Lung (tissue), 12 donors: ENCODE measurements around the gene MICA. TPM values are rescaled to one million over a fixed set of nuclear protein-coding genes. Genes with fewer than 3 reads are reported as not detected.

Experiments used
- ATAC-seq: fragments of 200-7000 bp; cut with Tn5 transposase; one replicate; pipeline ENCODE4 v1.9.1; 2020; ENCODE audit warnings: moderate number of reproducible peaks; ENCODE audit not compliant: insufficient read depth, low FRiP score
- DNase-seq, 3 donors: peaks; one replicate each; pipeline ENCODE4 v3.0.0-alpha.2; 2013 to 2017
- H3K27ac ChIP-seq, 2 donors: one replicate each; pipeline ENCODE4 v1.5.1; 2013; ENCODE audit warnings: mild to moderate bottlenecking in 2 of 2, moderate library complexity in 2 of 2, control low read depth in 1 of 2, inconsistent platforms in 1 of 2, low read depth in 1 of 2, low read length in 1 of 2
- H3K27me3 ChIP-seq, 3 donors: one replicate each; pipeline ENCODE4 v1.5.1; 2013; ENCODE audit warnings: low read length in 2 of 3; ENCODE audit not compliant: control insufficient read depth in 3 of 3, insufficient read depth in 3 of 3
- H3K36me3 ChIP-seq, 4 donors: one replicate each; pipeline ENCODE4 v1.5.1; 2013; ENCODE audit warnings: low read length in 4 of 4, mild to moderate bottlenecking in 1 of 4, moderate library complexity in 1 of 4; ENCODE audit not compliant: control insufficient read depth in 4 of 4, insufficient read depth in 4 of 4
- H3K4me1 ChIP-seq, 5 donors: one replicate each; pipeline ENCODE4 v1.5.1; 2013; ENCODE audit warnings: low read length in 5 of 5, mild to moderate bottlenecking in 2 of 5, moderate library complexity in 1 of 5; ENCODE audit not compliant: control insufficient read depth in 5 of 5, insufficient read depth in 5 of 5
- H3K4me3 ChIP-seq: one replicate; pipeline ENCODE4 v1.5.1; 2013; ENCODE audit warnings: mild to moderate bottlenecking, control low read depth, moderate library complexity
- H3K9ac ChIP-seq, 2 donors: one replicate each; pipeline ENCODE4 v1.5.1; 2013; ENCODE audit warnings: low read length in 2 of 2, control low read depth in 1 of 2; ENCODE audit not compliant: insufficient read depth in 1 of 2
- H3K9me3 ChIP-seq, 4 donors: one replicate each; pipeline ENCODE4 v1.5.1; 2013; ENCODE audit warnings: low read length in 3 of 4, mild to moderate bottlenecking in 1 of 4, moderate library complexity in 1 of 4; ENCODE audit not compliant: control insufficient read depth in 4 of 4, insufficient read depth in 3 of 4
- WGBS, 2 donors: extraction: QIAGEN DNeasy Blood & Tissue Kit; methylation state at CpG; one replicate each; pipeline ENCODE4 v1.1.7; 2013; 5-methylcytosine and 5-hydroxymethylcytosine counted together
- polyA plus RNA-seq, 2 donors: library from polyadenylated mRNA; stranded (reverse); fragments of 200-250 nt; gene quantifications; one replicate each; pipeline ENCODE4 v1.2.1, GENCODE V29; 2013
- total RNA-seq, 2 donors: library from RNA; depleted of rRNA in 1 of 2; stranded (reverse); fragments of >200 nt in 1 of 2; gene quantifications; one replicate each; pipeline ENCODE4 v1.2.1, GENCODE V29; 2014 to 2021
- TF ChIP-seq, protein P1 (sequence below): IDR thresholded peaks from 2 replicates; pipeline ENCODE4 v1.5.1; 2012; ENCODE audit warnings: mild to moderate bottlenecking; ENCODE audit errors: control extremely low read depth, extremely low read depth
- donor health status: control.
- donor health status: control.
- donor health status: Bipolar disorder and iron deficiency.
- donor health status: healthy.
- donor health status: DM: yes; HTN: yes; CAD: no.

MICA gene
- total and polyA plus RNA-seq, 4 donors: 16.5 to 48.2 (median 27.8) TPM

DNA sequence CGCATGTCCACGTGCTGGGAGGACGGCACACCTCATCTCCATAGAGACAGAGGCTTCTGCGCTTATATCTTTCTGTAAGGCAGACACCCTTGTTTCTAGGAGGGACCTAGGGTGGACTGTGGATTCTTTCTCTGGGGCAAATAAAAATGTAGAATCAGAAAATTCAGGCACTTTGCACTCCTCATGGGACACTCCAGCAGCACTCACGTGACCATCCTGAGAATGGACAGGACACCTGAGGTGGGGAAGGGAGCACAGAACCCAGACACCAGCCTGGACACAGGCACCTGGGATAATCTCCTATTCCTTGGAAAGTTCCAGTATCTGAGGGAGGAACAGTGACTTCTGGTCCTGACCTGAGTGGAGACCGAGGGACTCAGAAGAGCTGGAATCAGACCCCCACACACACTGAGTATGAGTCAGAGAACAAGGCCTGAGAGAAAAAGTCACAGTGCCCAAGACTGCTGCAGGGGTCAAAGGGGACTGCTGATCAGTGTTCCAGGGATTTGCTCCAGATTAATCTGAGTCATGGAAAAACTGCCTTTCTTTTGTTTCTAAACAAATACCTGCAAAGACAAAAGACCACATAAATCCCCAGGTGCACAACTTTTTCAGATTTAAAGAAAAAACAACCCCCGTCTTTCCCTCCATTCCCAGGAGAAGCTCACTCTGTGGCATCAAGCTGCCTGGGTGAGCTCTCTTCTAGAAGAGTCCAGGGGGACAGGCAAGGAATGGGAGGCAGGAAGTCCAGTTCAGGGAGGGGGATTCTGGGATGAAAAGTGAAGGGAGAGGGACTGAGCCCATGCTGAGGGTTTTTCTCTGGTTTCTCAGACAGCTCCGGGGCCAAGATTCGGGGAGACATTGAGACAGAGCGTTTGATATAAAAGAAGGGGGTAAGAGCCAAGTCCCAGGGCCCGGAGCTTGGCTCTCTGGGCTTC is 58.9 kb downstream of the MICA start:
- Histone ChIP-seq H3K9me3 (no peaks in the 10 kb centered on the region), H3K27me3 (peaks cover 0 to 6% (median 0%) of the 10 kb centered on the region in 3 donors), H3K27ac (peak overlapping the region; percentile 24 to 88), H3K36me3 (peaks cover 0 to 7% (median 0%) of the 10 kb centered on the region in 4 donors), H3K4me1 (peaks cover 0 to 17% (median 0%) of the 10 kb centered on the region in 5 donors), H3K4me3 (no peak overlapping the region), H3K9ac (no peak overlapping the region)
- DNase-seq (no peak), ATAC-seq (no peak)
- TF ChIP-seq, protein P1, sequence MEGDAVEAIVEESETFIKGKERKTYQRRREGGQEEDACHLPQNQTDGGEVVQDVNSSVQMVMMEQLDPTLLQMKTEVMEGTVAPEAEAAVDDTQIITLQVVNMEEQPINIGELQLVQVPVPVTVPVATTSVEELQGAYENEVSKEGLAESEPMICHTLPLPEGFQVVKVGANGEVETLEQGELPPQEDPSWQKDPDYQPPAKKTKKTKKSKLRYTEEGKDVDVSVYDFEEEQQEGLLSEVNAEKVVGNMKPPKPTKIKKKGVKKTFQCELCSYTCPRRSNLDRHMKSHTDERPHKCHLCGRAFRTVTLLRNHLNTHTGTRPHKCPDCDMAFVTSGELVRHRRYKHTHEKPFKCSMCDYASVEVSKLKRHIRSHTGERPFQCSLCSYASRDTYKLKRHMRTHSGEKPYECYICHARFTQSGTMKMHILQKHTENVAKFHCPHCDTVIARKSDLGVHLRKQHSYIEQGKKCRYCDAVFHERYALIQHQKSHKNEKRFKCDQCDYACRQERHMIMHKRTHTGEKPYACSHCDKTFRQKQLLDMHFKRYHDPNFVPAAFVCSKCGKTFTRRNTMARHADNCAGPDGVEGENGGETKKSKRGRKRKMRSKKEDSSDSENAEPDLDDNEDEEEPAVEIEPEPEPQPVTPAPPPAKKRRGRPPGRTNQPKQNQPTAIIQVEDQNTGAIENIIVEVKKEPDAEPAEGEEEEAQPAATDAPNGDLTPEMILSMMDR: no peak
- 59 to 70% methylated on average over 11 of the region's 11 CpGs for WGBS, 2 donors

DNA sequence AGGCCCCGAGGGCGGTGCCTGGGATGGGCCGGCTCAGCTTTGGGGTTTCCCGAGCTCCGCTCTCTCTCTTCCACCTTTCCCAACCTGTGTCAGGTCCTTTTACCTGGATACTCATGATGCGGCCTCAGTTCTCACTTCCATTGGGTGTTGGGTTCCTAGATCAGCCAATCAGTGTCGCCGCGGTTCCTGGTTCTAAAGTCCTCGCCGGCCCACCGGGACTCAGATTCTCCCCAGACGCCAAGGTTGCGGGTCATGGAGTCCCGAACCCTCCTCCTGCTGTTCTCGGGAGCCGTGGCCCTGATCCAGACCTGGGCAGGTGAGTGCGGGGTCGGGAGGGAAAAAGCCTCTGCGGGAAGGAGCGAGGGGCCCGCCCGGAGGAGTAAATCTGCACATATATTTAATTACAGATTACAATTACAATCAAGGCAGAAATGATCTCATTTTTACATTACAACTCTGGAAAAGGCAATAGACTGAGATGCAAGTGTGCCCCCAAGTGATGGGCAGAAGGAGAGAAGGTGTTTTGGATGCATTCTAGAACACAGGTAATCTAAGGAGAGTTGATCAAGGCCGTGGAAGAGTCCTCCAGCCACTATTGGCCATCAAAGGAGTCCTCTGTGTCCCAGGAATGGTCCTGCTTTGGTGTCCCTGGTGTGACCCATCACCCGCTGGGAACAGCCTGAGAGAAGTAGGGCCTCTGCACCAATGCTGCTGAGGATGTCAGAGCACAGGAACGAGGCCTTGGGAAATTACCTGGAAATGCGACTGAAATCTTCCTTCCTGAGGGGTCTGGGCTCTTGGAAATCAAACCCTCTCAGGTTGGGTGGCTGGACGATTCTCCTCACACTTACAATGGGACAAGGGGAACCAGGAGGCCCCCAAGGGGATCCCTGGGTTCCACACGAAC is 59.8 kb downstream of the MICA start:
- Histone ChIP-seq H3K27me3 (peaks cover 0 to 6% (median 0%) of the 10 kb centered on the region in 3 donors), H3K9ac (no peak overlapping the region), H3K36me3 (peaks cover 0 to 7% (median 0%) of the 10 kb centered on the region in 4 donors), H3K9me3 (no peaks in the 10 kb centered on the region), H3K4me1 (peaks cover 0 to 20% (median 0%) of the 10 kb centered on the region in 5 donors), H3K4me3 (peak overlapping the region; percentile 68), H3K27ac (peak overlapping the region; percentile 24 to 88)
- WGBS, 2 donors: 9 to 10% methylated on average over 28 to 29 of the region's 29 CpGs
- TF ChIP-seq, protein P1: no peak
- ATAC-seq (peak; percentile 97), DNase-seq (peak; percentile 65 to 75 (median 70))

DNA sequence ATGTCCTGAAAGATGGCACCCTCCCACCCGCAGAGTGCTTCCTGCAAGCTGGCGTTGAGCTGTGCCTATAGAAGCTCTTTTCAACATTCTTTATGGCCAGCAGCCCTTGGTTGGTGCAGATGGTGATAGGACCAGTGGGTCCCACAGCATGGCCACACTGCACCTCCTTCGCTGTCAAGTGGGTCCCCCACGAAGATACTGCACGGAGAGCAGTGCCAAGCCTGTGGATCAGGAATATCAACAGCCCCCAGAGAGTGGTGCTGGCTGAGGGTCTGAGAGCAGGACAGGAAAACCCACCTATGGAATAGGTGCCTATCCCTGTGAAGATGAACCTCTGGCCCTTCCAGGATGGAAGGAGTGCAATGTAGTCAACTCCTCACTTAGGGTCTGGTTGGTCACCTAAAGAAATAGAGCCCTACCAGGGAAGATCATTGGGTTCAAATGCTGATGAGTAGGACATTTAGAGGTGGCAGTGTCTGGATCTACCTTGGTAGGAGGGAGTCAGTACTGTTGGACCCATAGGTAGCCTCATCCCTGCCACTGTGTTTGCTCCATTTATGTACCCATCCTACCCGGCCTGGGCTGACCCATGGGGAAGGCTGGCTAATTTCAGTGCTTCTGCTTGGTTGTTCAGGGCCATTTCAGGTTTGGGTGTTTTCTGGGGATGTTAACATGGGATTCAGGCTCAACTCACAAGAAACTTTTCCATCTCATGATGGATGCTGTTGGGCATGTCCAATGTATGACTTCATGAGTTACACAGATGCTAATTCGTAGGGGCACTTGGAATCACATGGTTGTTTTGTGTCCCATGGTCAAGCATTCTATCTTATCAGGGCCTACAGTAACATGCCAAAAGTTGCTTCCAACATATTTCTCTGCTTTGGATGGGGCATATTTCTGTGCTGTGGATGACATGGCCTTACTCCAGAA is 61.1 kb downstream of the MICA start:
- peaks cover 0 to 20% (median 0%) of the 10 kb centered on the region in 5 donors for H3K4me1 ChIP-seq
- TF ChIP-seq, protein P1: no peak
- H3K4me3 ChIP-seq: peak overlapping the region; percentile 68

More for the DNA sequence above, 61.1 kb downstream of the MICA start:
- Histone ChIP-seq H3K9ac (no peak overlapping the region), H3K9me3 (no peaks in the 10 kb centered on the region), H3K27me3 (no peaks in the 10 kb centered on the region), H3K36me3 (peaks cover 0 to 7% (median 0%) of the 10 kb centered on the region in 4 donors), H3K27ac (no peak overlapping the region)
- DNase-seq (no peak), ATAC-seq (no peak)
- WGBS, 2 donors: 70 to 87% methylated on average over 7 of the region's 7 CpGs
